Upper lobe of left lung (tissue), 4 donors: ENCODE results near the gene TCF12.

Experiments used
- EP300 ChIP-seq, 4 donors: sonication (generic); formaldehyde crosslinking; IDR thresholded peaks; one replicate each; pipeline ENCODE4 v1.5.1; 2017; ENCODE audit warnings: antibody characterized with exemption in 4 of 4, control low read depth in 2 of 4
- POLR2A ChIP-seq, 4 donors: fragments of 450-650 bp; IDR thresholded peaks; one replicate each; pipeline ENCODE4 v1.5.1; 2016 to 2017; ENCODE audit warnings: antibody characterized with exemption in 4 of 4, mild to moderate bottlenecking in 2 of 4
- POLR2AphosphoS5 ChIP-seq, 2 donors: sonication (generic); formaldehyde crosslinking; IDR thresholded peaks; one replicate each; pipeline ENCODE4 v1.5.1; 2017; ENCODE audit warnings: antibody characterized with exemption in 2 of 2
- TF ChIP-seq, protein P1 (sequence below), 6 experiments: fragments of 450-650 bp in 4 of 6; fragments of 200-600 bp in 2 of 6; sonication (generic) in 2 of 6; IDR thresholded peaks; one replicate each; pipeline ENCODE4 v1.5.1; 2016 to 2019; ENCODE audit warnings: antibody characterized with exemption in 6 of 6

GRCh38 chr15:57198131-57198530 lies 279.7 kb downstream of the TCF12 start:
- TF ChIP-seq, protein P1, sequence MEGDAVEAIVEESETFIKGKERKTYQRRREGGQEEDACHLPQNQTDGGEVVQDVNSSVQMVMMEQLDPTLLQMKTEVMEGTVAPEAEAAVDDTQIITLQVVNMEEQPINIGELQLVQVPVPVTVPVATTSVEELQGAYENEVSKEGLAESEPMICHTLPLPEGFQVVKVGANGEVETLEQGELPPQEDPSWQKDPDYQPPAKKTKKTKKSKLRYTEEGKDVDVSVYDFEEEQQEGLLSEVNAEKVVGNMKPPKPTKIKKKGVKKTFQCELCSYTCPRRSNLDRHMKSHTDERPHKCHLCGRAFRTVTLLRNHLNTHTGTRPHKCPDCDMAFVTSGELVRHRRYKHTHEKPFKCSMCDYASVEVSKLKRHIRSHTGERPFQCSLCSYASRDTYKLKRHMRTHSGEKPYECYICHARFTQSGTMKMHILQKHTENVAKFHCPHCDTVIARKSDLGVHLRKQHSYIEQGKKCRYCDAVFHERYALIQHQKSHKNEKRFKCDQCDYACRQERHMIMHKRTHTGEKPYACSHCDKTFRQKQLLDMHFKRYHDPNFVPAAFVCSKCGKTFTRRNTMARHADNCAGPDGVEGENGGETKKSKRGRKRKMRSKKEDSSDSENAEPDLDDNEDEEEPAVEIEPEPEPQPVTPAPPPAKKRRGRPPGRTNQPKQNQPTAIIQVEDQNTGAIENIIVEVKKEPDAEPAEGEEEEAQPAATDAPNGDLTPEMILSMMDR (IDR thresholded peaks at IDR 0.05) = no peak
- TF ChIP-seq POLR2A (IDR thresholded peaks at IDR 0.05) = no peak
- TF ChIP-seq POLR2AphosphoS5 (IDR thresholded peaks at IDR 0.05) = no peak
- TF ChIP-seq EP300 (IDR thresholded peaks at IDR 0.05) = no peak
